ENCODE data around the gene EHBP1L1. TPM values are rescaled to one million over a fixed set of nuclear protein-coding genes. Genes with fewer than 3 reads are reported as not detected.

EHBP1L1 gene
- total RNA-seq, 1 donor from 2014 or later: 149 TPM

DNA sequence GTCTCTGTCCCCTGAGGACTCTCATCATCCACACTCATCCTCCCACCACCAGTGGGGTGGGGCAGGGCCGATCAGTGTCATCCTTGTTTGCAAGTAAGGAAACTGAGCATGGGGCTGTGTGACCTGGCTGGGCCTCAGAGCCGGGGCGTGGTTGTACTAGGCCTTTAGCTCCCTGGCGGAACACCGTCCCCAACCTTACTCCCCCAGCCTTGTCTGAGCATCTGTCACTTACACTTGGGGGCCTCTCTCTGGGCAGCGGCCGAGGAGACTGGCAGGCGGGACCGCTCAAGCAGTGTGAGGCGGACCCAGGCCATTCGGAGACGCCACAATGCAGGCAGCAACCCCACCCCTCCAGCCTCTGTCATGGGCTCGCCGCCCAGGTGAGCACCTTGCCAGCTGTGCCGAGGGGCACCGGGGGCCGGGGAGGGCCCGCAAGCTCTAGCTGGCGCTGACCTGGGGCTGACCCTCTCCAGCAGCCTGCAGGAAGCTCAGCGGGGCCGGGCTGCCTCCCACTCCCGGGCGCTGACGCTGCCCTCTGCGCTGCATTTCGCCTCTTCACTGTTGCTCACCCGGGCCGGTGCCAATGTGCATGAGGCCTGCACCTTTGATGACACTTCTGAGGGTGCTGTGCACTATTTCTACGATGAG is 43.6 kb downstream of the EHBP1L1 start:
- intact Hi-C loops (cut with DNase I): no loop called here
- ATAC-seq: no peak
- no peak for DNase-seq (ENCODE audit: low spot score)

- DNase-seq (ENCODE audit: low spot score) (no peak), ATAC-seq (no peak)
- intact Hi-C loops (cut with DNase I): no loop called here
These were observed 44.8 kb downstream of the EHBP1L1 start for GRCh38 chr11:65620666-65621065.

DNA sequence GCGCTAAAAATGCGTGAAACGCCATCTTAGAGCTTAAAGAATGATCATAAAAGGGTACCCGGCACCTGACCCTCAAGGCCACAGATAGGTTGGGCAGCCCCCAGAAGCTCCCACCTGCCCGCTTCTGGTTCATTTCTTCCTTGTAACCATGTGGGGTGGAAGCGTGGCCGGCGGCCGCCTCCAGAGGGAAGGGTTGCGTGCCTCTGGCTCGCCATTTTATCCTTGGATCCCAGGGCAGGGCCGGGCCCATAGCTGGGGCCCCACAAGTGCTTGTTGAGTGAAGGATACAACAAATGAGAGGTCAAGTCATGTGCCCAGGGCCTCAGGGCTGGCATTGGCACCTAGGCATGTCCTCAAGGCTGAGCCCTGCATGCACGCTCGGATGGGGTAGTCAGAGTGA is 45.6 kb downstream of the EHBP1L1 start:
- intact Hi-C loops (cut with DNase I): no loop called here
- no peak for DNase-seq (ENCODE audit: low spot score)
- ATAC-seq: no peak

DNA sequence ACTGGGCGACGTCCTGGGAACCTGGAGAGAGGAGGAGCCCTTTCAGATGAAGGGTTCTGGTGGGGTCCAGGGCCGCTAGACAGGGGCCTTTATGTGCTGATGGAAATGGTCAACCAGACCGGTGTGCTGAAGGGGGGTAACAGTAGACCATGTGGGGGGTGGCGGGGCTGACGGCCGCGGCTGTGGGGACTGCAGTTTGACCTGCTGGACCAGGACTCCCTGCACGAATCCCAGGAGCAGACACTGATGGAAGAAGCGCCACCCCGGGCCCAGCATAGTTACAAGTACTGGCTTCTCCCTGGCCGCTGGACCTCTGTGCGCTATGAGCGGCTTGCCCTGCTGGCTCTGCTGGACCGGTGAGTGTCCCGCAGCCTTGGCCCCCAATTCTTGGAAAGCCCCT is 46.2 kb downstream of the EHBP1L1 start:
- ATAC-seq: no peak
- DNase-seq (ENCODE audit: low spot score): no peak
- intact Hi-C loops (cut with DNase I): no loop called here

DNA sequence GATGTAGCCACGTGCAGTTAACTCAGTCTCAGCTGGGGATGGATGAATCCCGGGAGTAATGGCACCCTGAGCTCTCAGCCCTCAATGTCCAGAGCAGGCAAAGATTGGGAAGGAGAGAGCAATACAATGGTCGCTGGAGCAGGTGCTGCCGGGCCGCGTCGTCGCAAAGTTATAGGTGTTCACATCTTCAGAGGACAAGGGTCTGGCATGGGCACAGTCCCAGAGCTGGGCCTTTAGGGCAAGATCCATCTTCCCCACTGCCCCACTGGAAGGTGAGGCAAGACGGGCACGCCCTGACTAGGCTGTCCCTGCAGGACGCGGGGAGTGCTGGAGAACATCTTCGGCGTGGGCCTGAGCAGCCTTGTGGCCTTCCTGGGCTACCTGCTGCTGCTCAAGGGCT is 47.3 kb downstream of the EHBP1L1 start:
- ATAC-seq: no peak
- intact Hi-C loops (cut with DNase I): no loop called here

GRCh38 chr11:65623852-65624616 is 48.2 kb downstream of the EHBP1L1 start:
- no peak for ATAC-seq
- no peak for DNase-seq (ENCODE audit: low spot score)
- intact Hi-C loops (cut with DNase I): no loop called here

More for the DNA sequence above, 47.3 kb downstream of the EHBP1L1 start:
- no peak for DNase-seq (ENCODE audit: low spot score)

GRCh38 chr11:65624931-65625627 is 49.2 kb downstream of the EHBP1L1 start:
- DNase-seq (ENCODE audit: low spot score) (no peak), ATAC-seq (no peak)
- intact Hi-C loops (cut with DNase I): loop anchor here (5.0 kb wide), 1 partner anchor 87 kb away; the partner anchor contains the start of gene KAT5

GRCh38 chr11:65625628-65626342 is 49.9 kb downstream of the EHBP1L1 start:
- DNase-seq (ENCODE audit: low spot score) (peak; percentile 81), ATAC-seq (peak; percentile 80)
- intact Hi-C loops (cut with DNase I): loop anchor here (5.0 kb wide), 1 partner anchor 87 kb away; the partner anchor contains the start of gene KAT5

DNA sequence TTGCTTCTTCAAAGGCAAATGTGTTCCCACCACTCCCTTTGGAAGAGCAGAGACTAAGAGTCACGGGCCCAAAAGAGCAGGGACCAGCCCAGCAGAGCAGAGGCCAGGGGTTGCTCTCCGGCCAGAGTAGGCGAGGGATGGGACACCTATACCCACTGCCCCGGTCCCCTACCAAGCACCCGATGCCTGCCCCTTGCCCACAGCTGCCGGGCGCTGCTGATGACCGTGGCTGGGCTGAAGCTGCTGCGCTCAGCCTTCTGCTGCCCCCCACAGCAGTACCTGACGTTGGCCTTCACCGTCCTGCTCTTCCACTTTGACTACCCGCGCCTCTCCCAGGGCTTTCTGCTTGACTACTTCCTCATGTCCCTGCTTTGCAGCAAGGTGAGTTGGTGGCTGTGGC is 51.3 kb downstream of the EHBP1L1 start:
- ATAC-seq (no peak), DNase-seq (ENCODE audit: low spot score) (no peak)
- intact Hi-C loops (cut with DNase I): loop anchor here (5.0 kb wide), 1 partner anchor 85 kb away; the partner anchor contains the start of gene KAT5

DNA sequence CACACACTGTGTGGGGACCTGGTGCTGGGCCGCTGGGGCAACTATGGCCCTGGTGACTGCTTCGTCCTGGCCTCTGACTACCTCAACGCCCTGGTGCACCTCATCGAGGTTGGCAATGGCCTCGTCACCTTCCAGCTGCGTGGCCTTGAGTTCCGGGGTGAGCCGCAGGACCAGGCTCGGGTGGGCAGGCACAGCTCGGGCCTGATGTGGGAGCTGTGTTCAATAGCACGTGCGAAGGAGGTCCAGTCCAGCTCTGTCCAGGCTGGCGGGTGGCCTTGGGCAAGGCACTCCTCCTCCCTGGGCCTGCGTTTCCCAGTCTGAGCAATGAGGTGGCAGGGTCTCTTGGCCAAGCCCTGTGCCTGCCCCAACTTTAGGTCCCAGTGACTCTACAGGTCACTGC is 53.7 kb downstream of the EHBP1L1 start:
- no peak for DNase-seq (ENCODE audit: low spot score)
- ATAC-seq: no peak
- intact Hi-C loops (cut with DNase I): loop anchor here (5.0 kb wide), 1 partner anchor 83 kb away; the partner anchor contains the start of gene KAT5

- DNase-seq (ENCODE audit: low spot score) (no peak), ATAC-seq (no peak)
- intact Hi-C loops (cut with DNase I): no loop called here
These were observed 54.4 kb downstream of the EHBP1L1 start for GRCh38 chr11:65630215-65630614.

- DNase-seq (ENCODE audit: low spot score): no peak
- ATAC-seq: no peak
- intact Hi-C loops (cut with DNase I): no loop called here
These were observed 57.7 kb downstream of the EHBP1L1 start for GRCh38 chr11:65633390-65634108.

DNA sequence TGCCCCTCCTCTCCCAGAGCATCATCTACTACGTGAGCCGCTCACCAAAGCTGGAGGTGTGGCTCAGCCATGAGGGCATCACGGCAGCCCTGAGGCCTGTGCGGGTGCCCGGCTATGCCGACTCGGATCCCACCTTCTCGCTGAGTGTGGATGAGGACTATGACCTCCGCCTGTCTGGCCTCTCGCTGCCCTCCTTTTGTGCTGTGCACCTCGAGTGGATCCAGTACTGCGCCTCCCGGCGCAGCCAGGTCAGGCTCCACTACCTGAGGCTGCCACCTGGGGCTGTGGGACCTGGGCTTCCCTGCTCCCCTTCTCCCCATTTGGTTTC is 58.2 kb downstream of the EHBP1L1 start:
- DNase-seq (ENCODE audit: low spot score): no peak
- ATAC-seq: no peak
- intact Hi-C loops (cut with DNase I): no loop called here

- DNase-seq (ENCODE audit: low spot score) (no peak), ATAC-seq (no peak)
- intact Hi-C loops (cut with DNase I): no loop called here
These were observed 58.6 kb downstream of the EHBP1L1 start for GRCh38 chr11:65634440-65634839.

- no peak for ATAC-seq
- no peak for DNase-seq (ENCODE audit: low spot score)
- intact Hi-C loops (cut with DNase I): no loop called here
These were observed 59.3 kb downstream of the EHBP1L1 start for GRCh38 chr11:65634905-65635731.

DNA sequence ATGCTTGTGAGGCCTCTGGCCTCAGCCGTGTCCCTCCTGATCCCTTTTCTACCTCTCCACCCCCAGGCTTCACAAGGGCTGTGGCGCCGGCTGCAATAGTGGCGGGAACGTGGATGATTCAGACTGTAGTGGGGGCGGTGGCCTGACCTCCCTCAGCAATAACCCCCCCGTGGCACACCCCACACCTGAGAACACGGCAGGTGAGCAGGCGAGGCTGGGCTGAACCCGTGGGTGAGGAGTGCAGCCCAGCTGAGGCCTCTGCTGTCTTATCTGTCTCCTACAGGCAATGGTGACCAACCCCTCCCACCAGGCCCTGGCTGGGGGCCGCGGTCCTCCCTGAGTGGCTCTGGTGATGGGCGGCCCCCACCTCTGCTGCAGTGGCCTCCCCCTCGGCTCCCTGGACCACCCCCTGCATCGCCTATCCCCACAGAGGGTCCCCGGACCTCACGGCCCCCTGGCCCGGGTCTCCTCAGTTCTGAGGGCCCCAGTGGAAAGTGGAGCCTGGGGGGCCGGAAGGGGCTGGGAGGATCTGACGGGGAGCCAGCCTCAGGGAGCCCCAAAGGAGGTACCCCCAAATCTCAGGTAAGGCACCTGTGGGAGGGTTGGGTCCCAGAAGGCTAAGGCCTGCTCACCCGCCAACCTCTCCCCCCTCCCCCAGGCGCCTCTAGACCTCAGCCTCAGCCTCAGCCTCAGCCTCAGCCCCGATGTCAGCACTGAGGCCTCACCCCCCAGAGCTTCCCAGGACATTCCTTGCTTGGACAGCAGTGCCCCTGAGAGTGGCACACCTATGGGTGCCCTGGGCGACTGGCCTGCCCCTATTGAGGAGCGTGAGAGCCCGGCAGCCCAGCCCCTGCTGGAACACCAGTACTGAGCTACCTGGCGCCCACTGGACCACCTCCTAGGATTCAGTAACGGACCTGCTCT is 60.5 kb downstream of the EHBP1L1 start:
- ATAC-seq (no peak), DNase-seq (ENCODE audit: low spot score) (no peak)
- intact Hi-C loops (cut with DNase I): no loop called here

DNA sequence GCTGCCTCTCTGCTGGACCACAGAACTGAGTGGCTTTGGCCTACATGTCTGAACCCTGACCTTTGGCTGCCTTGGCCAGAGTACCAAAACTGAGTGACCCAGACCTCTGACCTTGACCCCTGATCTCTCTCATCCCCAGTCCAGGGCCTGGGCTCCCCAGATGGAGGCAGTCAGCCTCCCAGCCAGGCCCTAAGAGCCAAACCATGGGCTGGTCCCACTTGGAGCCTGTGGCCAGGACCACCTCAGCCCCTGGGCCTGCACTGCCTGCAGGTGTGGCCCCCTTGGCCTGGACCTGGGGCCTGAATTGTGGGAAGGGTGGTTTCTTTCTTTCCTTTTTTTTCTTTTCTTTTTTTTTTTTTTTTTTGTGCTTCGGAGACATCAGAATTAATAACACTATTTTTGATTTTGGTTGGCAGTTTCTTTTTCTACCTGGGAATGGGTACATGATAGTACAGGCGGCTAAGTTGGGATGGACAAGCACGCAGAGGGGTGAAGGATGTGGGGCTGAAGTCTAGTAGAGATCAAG is 61.2 kb downstream of the EHBP1L1 start:
- intact Hi-C loops (cut with DNase I): no loop called here
- DNase-seq (ENCODE audit: low spot score) (no peak), ATAC-seq (no peak)

Data from sciatic nerve (tissue), 2 donors.